GM12878 (cell line): ENCODE results near the gene SCIN. TPM values are rescaled to one million over a fixed set of nuclear protein-coding genes. Genes with fewer than 3 reads are reported as not detected.

Experiments used
- ATAC-seq: fragments of 200-7000 bp; cut with Tn5 transposase; 3 replicates; pipeline ENCODE4 v1.9.1; 2020; ENCODE audit warnings: mild to moderate bottlenecking, moderate library complexity
- BruUV-seq: library from RNA; stranded (reverse); fragments of 400-500 nt; replicated peaks from 2 replicates; lab custom pipeline; 2021; lab: Mats Ljungman, UMichigan
- CTCF ChIA-PET: fragments of 300-600 bp; sonication (Branson Sonifier 250); formaldehyde crosslinking; extraction: SDS; loops from one replicate; lab custom pipeline; 2021; ENCODE audit warnings: inconsistent platforms; lab: Yijun Ruan, JAX
- POLR2A ChIA-PET: fragments of 350-600 bp; formaldehyde crosslinking; extraction: SDS; loops from one replicate; lab custom pipeline; 2021; ENCODE audit warnings: inconsistent platforms; lab: Charles Lee
- RAD21 ChIA-PET: fragments of 300-600 bp; sonication (Branson Sonifier 250); formaldehyde crosslinking; loops from one replicate; lab custom pipeline; 2023; ENCODE audit warnings: antibody characterized with exemption; ENCODE audit not compliant: unreplicated experiment; lab: Charles Lee
- SMC1A ChIA-PET: fragments of 300-600 bp; sonication (Branson Sonifier 250); formaldehyde crosslinking; loops from one replicate; lab custom pipeline; 2023; ENCODE audit not compliant: unreplicated experiment, uncharacterized antibody; lab: Charles Lee
- DNase-seq: peaks from one replicate; pipeline ENCODE4 v3.0.0-alpha.2; 2011; ENCODE audit warnings: low read depth, low spot score
- FAIRE-seq: peaks from 3 replicates; lab custom pipeline; 2011; peaks lifted over from hg19 to GRCh38; lab: Jason Lieb, UNC
- H2AFZ ChIP-seq: 2 replicates; pipeline ENCODE4 v1.6.0; 2011; ENCODE audit warnings: low read depth, low read length, control low read depth; ENCODE audit not compliant: control insufficient read depth
- H3K27ac ChIP-seq: 2 replicates; pipeline ENCODE4 v1.5.1; 2011; ENCODE audit warnings: control low read depth; ENCODE audit not compliant: control insufficient read depth, insufficient read depth
- H3K27me3 ChIP-seq, 2 experiments: replicated peaks in 1 of 2; 2 replicates each; pipeline versions ENCODE4 v1.6.0 to v1.6.1; 2011; ENCODE audit warnings: low read length in 1 of 2; ENCODE audit not compliant: control insufficient read depth in 2 of 2, insufficient read depth in 2 of 2
- H3K36me3 ChIP-seq, 2 experiments: 2 replicates each; pipeline ENCODE4 v1.5.1; 2011; ENCODE audit warnings: low read length in 1 of 2; ENCODE audit not compliant: control insufficient read depth in 2 of 2, insufficient read depth in 2 of 2
- H3K4me1 ChIP-seq: 2 replicates; pipeline ENCODE4 v1.6.1; 2011; ENCODE audit warnings: mild to moderate bottlenecking, low read length, moderate library complexity, mixed read lengths; ENCODE audit not compliant: control insufficient read depth, insufficient read depth
- H3K4me2 ChIP-seq: 2 replicates; pipeline ENCODE4 v1.6.0; 2011; ENCODE audit warnings: control low read depth; ENCODE audit not compliant: control insufficient read depth, insufficient read depth
- H3K4me3 ChIP-seq: fragments of 200-600 bp; sonication (generic); 2 replicates; pipeline ENCODE4 v1.5.1; 2016
- H3K79me2 ChIP-seq: 2 replicates; pipeline ENCODE4 v1.6.0; 2011; ENCODE audit warnings: low read length; ENCODE audit not compliant: control insufficient read depth, insufficient read depth
- H3K9ac ChIP-seq: 2 replicates; pipeline ENCODE4 v1.8.0; 2011; ENCODE audit warnings: low read length, control low read depth, mixed read lengths; ENCODE audit not compliant: control insufficient read depth, insufficient read depth
- H3K9me3 ChIP-seq: replicated peaks from 3 replicates; pipeline ENCODE4 v1.5.1; 2011; ENCODE audit warnings: mild to moderate bottlenecking, low read length; ENCODE audit not compliant: control insufficient read depth, insufficient read depth
- H4K20me1 ChIP-seq: 2 replicates; pipeline ENCODE4 v1.6.0; 2011; ENCODE audit not compliant: control insufficient read depth, insufficient read depth
- CHD2 ChIP-seq: IDR thresholded peaks from 2 replicates; pipeline ENCODE4 v1.6.1; 2011; ENCODE audit warnings: low read depth, low read length, improper control_type of control experiment, borderline replicate concordance
- DPF2 ChIP-seq: fragments of 450-650 bp; IDR thresholded peaks from 2 replicates; pipeline ENCODE4 v1.6.1; 2017; ENCODE audit warnings: mild to moderate bottlenecking
- EGR1 ChIP-seq, 2 experiments: IDR thresholded peaks; 1 replicate in 1 of 2; 2 replicates in 1 of 2; pipeline ENCODE4 v1.6.1; 2011 to 2012; ENCODE audit warnings: low read depth in 2 of 2, low read length in 2 of 2, borderline replicate concordance in 1 of 2, mild to moderate bottlenecking in 1 of 2, moderate library complexity in 1 of 2
- FOS ChIP-seq: IDR thresholded peaks from 3 replicates; pipeline ENCODE4 v1.6.1; 2011; ENCODE audit warnings: borderline replicate concordance; ENCODE audit not compliant: insufficient read length; ENCODE audit errors: extremely low read depth
- FOXK2 ChIP-seq: fragments of 450-650 bp; IDR thresholded peaks from 2 replicates; pipeline ENCODE4 v1.6.1; 2017; ENCODE audit warnings: mild to moderate bottlenecking, moderate library complexity
- NBN ChIP-seq: fragments of 450-650 bp; IDR thresholded peaks from 2 replicates; pipeline ENCODE4 v1.6.1; 2016
- POLR2A ChIP-seq: IDR thresholded peaks from 2 replicates; pipeline ENCODE4 v1.6.1; 2011; ENCODE audit warnings: low read depth, mild to moderate bottlenecking, low read length
- POLR2AphosphoS5 ChIP-seq: IDR thresholded peaks from 2 replicates; pipeline ENCODE4 v1.6.1; 2011; ENCODE audit warnings: mild to moderate bottlenecking, low read length, inconsistent platforms
- RELA ChIP-seq: fragments of 450-650 bp; IDR thresholded peaks from 2 replicates; pipeline ENCODE4 v1.8.0; 2014; ENCODE audit warnings: borderline replicate concordance; ENCODE audit not compliant: partially characterized antibody
- SIX5 ChIP-seq: IDR thresholded peaks from 2 replicates; pipeline ENCODE4 v1.6.1; 2011; ENCODE audit warnings: mild to moderate bottlenecking, low read depth, low read length, moderate library complexity; ENCODE audit not compliant: severe bottlenecking
- SREBF1 ChIP-seq: IDR thresholded peaks from 2 replicates; pipeline ENCODE4 v1.6.1; 2012; ENCODE audit warnings: mild to moderate bottlenecking, low read length
- STAT3 ChIP-seq: IDR thresholded peaks from 2 replicates; pipeline ENCODE4 v1.6.1; 2011; ENCODE audit warnings: low read depth, low read length, improper control_type of control experiment
- TBL1XR1 ChIP-seq: IDR thresholded peaks from 2 replicates; pipeline ENCODE4 v1.6.1; 2012; ENCODE audit warnings: low read depth, low read length, improper control_type of control experiment
- TCF12 ChIP-seq: IDR thresholded peaks from 2 replicates; pipeline ENCODE4 v1.6.1; 2011; ENCODE audit warnings: low read depth, mild to moderate bottlenecking, low read length
- TCF7 ChIP-seq: IDR thresholded peaks from 2 replicates; pipeline ENCODE4 v1.6.1; 2014; ENCODE audit warnings: antibody characterized with exemption, borderline replicate concordance
- ZNF207 ChIP-seq: fragments of 450-650 bp; IDR thresholded peaks from 2 replicates; pipeline ENCODE4 v1.6.1; 2014; ENCODE audit warnings: antibody characterized with exemption, mild to moderate bottlenecking, borderline replicate concordance
- ZNF592 ChIP-seq: fragments of 450-650 bp; IDR thresholded peaks from 2 replicates; pipeline ENCODE4 v1.6.1; 2017; ENCODE audit warnings: mild to moderate bottlenecking, moderate library complexity
- ZNF622 ChIP-seq: fragments of 450-650 bp; IDR thresholded peaks from 2 replicates; pipeline ENCODE4 v1.6.1; 2017; ENCODE audit warnings: mild to moderate bottlenecking, inconsistent platforms
- WGBS: methylation state at CpG from one replicate; pipeline ENCODE4 v1.1.6; 2016; ENCODE audit warnings: low lambda C conversion rate; ENCODE audit not compliant: insufficient replicate concordance, insufficient coverage; ENCODE audit errors: missing lambda C conversion rate; 5-methylcytosine and 5-hydroxymethylcytosine counted together
- in situ Hi-C: fragments of 300-500 bp; cut with MboI; formaldehyde crosslinking; loops from 9 replicates; pipeline ENCODE4 v1.14.3; 2018; ENCODE audit warnings: mixed read lengths
- intact Hi-C: fragments of 100-400 bp; cut with micrococcal nuclease; formaldehyde crosslinking; loops from one replicate; pipeline ENCODE4 v1.14.2; 2022; ENCODE audit not compliant: unreplicated experiment
- polyA plus RNA-seq, 11 experiments: library from polyadenylated mRNA; depleted of rRNA in 4 of 11; unstranded in 6 of 11; stranded (reverse) in 5 of 11; fragments of >200 nt; fragmentation: Nextera tagmentation in 4 of 11; fragmentation: Illumina TruSeq in 1 of 11; extraction: Ambion mirVana in 4 of 11; extraction: Trizol in 1 of 11; gene quantifications; 1 replicate in 1 of 11; 2 replicates in 10 of 11; pipeline versions ENCODE4 v1.2.1 to v1.2.3, GENCODE V29; 2011 to 2016; ENCODE audit warnings: inconsistent platforms in 2 of 11, missing spikeins in 2 of 11, low read depth in 1 of 11
- total RNA-seq, 4 experiments: library from RNA; depleted of rRNA in 3 of 4; stranded (reverse); fragments of >200 nt in 3 of 4; fragmentation: Illumina TruSeq in 1 of 4; extraction: Trizol in 1 of 4; gene quantifications; 2 replicates each; pipeline versions ENCODE4 v1.2.1 to v1.2.3, GENCODE V29; 2013 to 2021

The SCIN gene
- total and polyA plus RNA-seq, 10 of the 15 experiments (the other 5 are each of a cell fraction or from before 2014, with no cell fraction given) = 0.23 to 2.1 (median 1.0) TPM

- Histone ChIP-seq H2AFZ (no peak overlapping the region), H4K20me1 (no peaks in the 10 kb centered on the region), H3K36me3 (no peaks in the 10 kb centered on the region), H3K27ac (no peak overlapping the region), H3K4me3 (no peak overlapping the region), H3K4me2 (no peak overlapping the region), H3K9ac (no peak overlapping the region), H3K9me3 (no peaks in the 10 kb centered on the region; the same call in 2 of the 3 replicates), H3K4me1 (peaks cover 4% of the 10 kb centered on the region; the same call in 1 of the 2 replicates), H3K79me2 (no peaks in the 10 kb centered on the region), H3K27me3 (no peaks in the 10 kb centered on the region)
- intact Hi-C loops = loop anchor here (5.0 kb wide), 1 partner anchor 47 kb away; no protein-coding TSS in a partner anchor
- in situ Hi-C loops = no loop called here
- ATAC-seq (no peak), DNase-seq (no peak), FAIRE-seq (no peak)
- TF ChIP-seq EGR1 (IDR thresholded peaks at IDR 0.05; ENCODE audit: borderline replicate concordance in 1 of 2, low read depth in 2 of 2, low read length in 2 of 2) (no peak), POLR2AphosphoS5 (no peak), CHD2 (no peak), TBL1XR1 (no peak), SIX5 (no peak), ZNF622 (no peak), POLR2A (no peak), SREBF1 (no peak), TCF12 (no peak), DPF2 (no peak)
- SMC1A ChIA-PET = interaction anchor here (0.9 kb wide), 1 partner anchor 10 kb away, joined by 3 read pairs; no protein-coding TSS in a partner anchor
- POLR2A ChIA-PET = no interaction called here
- BruUV-seq = no TSS peak
- WGBS = 37% methylated on average over 19 of the region's 19 CpGs
- CTCF ChIA-PET = no interaction called here
- RAD21 ChIA-PET = no interaction called here
These were observed 114.2 kb downstream of the SCIN start for GRCh38 chr7:12684733-12685132.

- BruUV-seq = no TSS peak
- no peak overlapping the region for H3K27ac ChIP-seq
- TF ChIP-seq TCF7 (no peak), ZNF592 (no peak), ZNF207 (no peak), POLR2AphosphoS5 (no peak), FOS (no peak), FOXK2 (no peak), NBN (no peak), STAT3 (no peak), RELA (no peak)
These were observed 115.0 kb downstream of the SCIN start for GRCh38 chr7:12685550-12685949.

More at GRCh38 chr7:12685550-12685949, 115.0 kb downstream of the SCIN start:
- intact Hi-C loops (loop anchor here (5.0 kb wide), 1 partner anchor 48 kb away; no protein-coding TSS in a partner anchor), in situ Hi-C loops (no loop called here)
- WGBS = 76% methylated on average over 13 of the region's 13 CpGs
- no peaks in the 10 kb centered on the region for H3K27me3 ChIP-seq
- no peak overlapping the region for H2AFZ ChIP-seq
- no peak overlapping the region for H3K4me2 ChIP-seq
- H3K79me2 ChIP-seq = no peaks in the 10 kb centered on the region
- FAIRE-seq (no peak), ATAC-seq (no peak), DNase-seq (no peak)
- CTCF ChIA-PET = no interaction called here
- H3K4me1 ChIP-seq = peaks cover 4% of the 10 kb centered on the region; the same call in 1 of the 2 replicates
- no peak overlapping the region for H3K4me3 ChIP-seq
- RAD21 ChIA-PET = no interaction called here
- H3K9me3 ChIP-seq = no peaks in the 10 kb centered on the region; the same call in 2 of the 3 replicates
- POLR2A ChIA-PET = no interaction called here
- H3K9ac ChIP-seq = no peak overlapping the region
- no peaks in the 10 kb centered on the region for H4K20me1 ChIP-seq
- H3K36me3 ChIP-seq = no peaks in the 10 kb centered on the region
- SMC1A ChIA-PET = no interaction called here
